ENCODE results near the gene TMEM198. TPM values are rescaled to one million over a fixed set of nuclear protein-coding genes. Genes with fewer than 3 reads are reported as not detected.
A peak's percentile ranks its signal among the peaks of the same experiment; 100 is the strongest.

Gene TMEM198
- total RNA-seq, 1 donor from 2014 or later, result 1.6 TPM

- peak overlapping the region; percentile 70 for H3K4me3 ChIP-seq (ENCODE audit: low read depth, low read length)
- TF ChIP-seq CTCF (conservative IDR thresholded peaks at IDR 0.05; ENCODE audit: low read depth, low read length), result no peak
- peak; percentile 36 for DNase-seq (ENCODE audit: low read depth)
Measured at GRCh38 chr2:219569041-219569440, 25.2 kb downstream of the TMEM198 start.

DNA sequence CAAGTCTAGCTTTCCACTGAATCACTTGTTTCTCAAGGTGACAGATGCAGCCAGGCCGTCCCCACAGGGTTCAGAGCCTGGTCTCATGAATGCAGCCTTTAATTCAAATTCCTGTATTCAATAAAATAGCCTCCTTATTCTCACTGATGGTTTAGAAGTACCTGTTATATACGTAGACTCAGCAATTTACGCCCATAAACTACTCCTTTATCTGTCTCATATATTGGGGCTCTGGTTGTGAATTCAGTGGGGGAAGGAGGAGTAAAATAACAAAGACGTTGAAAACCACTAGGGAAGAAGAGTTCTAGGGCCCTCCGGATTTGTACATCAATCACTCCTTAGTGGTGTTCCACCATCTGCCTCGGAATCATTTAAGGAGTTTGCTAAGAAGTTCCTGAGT lies 25.8 kb downstream of the TMEM198 start:
- H3K4me3 ChIP-seq (ENCODE audit: low read depth, low read length), result peak overlapping the region; percentile 70
- DNase-seq (ENCODE audit: low read depth), result no peak
- TF ChIP-seq CTCF (conservative IDR thresholded peaks at IDR 0.05; ENCODE audit: low read depth, low read length), result no peak

GRCh38 chr2:219570194-219570923 lies 26.5 kb downstream of the TMEM198 start:
- no peak for TF ChIP-seq CTCF (conservative IDR thresholded peaks at IDR 0.05; ENCODE audit: low read depth, low read length)
- DNase-seq (ENCODE audit: low read depth), result no peak
- H3K4me3 ChIP-seq (ENCODE audit: low read depth, low read length), result peak overlapping the region; percentile 70

DNA sequence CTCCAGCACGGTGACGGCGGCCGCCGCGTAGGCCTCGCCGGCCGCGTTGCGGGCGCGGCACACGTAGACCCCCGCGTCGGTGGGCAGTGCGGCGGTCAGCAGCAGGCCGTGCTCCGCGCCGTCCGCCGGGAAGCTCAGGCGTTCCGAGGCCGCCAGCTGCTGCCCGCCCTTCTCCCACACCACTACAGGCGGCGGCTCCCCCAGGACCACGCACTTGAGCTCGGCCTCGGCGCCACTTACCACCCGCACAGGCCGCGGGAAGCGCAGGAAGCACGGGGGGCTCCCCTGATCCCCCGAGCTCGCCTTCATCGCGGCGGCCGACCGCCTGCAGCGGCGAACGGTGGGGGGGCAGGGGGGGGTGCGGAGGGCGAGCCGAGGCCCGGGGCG lies 27.1 kb downstream of the TMEM198 start:
- H3K4me3 ChIP-seq (ENCODE audit: low read depth, low read length), result peak overlapping the region; percentile 70
- no peak for TF ChIP-seq CTCF (conservative IDR thresholded peaks at IDR 0.05; ENCODE audit: low read depth, low read length)
- DNase-seq (ENCODE audit: low read depth), result no peak

- TF ChIP-seq CTCF (conservative IDR thresholded peaks at IDR 0.05; ENCODE audit: low read depth, low read length), result no peak
- H3K4me3 ChIP-seq (ENCODE audit: low read depth, low read length), result peak within 1 kb of the TSS; percentile 70
- DNase-seq (ENCODE audit: low read depth), result no peak
Measured at GRCh38 chr2:219571311-219572236, 27.7 kb downstream of the TMEM198 start, which contains the start of gene OBSL1. OBSL1 (minus strand) TSS chr2:219571539; CDS start chr2:219571232, 307 bp downstream.

GRCh38 chr2:219572237-219573001 lies 28.6 kb downstream of the TMEM198 start, which contains the start of gene INHA:
INHA (plus strand) TSS chr2:219572310; CDS start chr2:219572375, 65 bp downstream.
- H3K4me3 ChIP-seq (ENCODE audit: low read depth, low read length), result peak within 1 kb of the TSS; percentile 70
- no peak for DNase-seq (ENCODE audit: low read depth)
- TF ChIP-seq CTCF (conservative IDR thresholded peaks at IDR 0.05; ENCODE audit: low read depth, low read length), result no peak
